Peyer's patch (tissue), 4 donors: ENCODE measurements around the gene CNR2. TPM values are rescaled to one million over a fixed set of nuclear protein-coding genes. Genes with fewer than 3 reads are reported as not detected.

ENCODE experiments used
- DNase-seq, 3 donors: peaks; one replicate each; pipeline ENCODE4 v3.0.0-alpha.2; 2017 to 2019
- H3K27ac ChIP-seq, 4 donors: fragments of 200-600 bp; sonication (generic); one replicate each; pipeline ENCODE4 v1.5.1; 2016 to 2019
- H3K27me3 ChIP-seq, 2 donors: fragments of 200-600 bp; sonication (generic); one replicate each; pipeline ENCODE4 v1.5.1; 2019
- H3K36me3 ChIP-seq, 3 donors: fragments of 200-600 bp; sonication (generic); one replicate each; pipeline ENCODE4 v1.5.1; 2016 to 2019
- H3K4me1 ChIP-seq, 4 donors: fragments of 200-600 bp; sonication (generic); one replicate each; pipeline ENCODE4 v1.5.1; 2016 to 2019
- H3K4me3 ChIP-seq, 4 donors: fragments of 200-600 bp; sonication (generic); 1 replicate in 3 of 4; 2 replicates in 1 of 4; pipeline ENCODE4 v1.5.1; 2016 to 2019; ENCODE audit warnings: mild to moderate bottlenecking in 1 of 4
- H3K9me3 ChIP-seq, 4 donors: fragments of 200-600 bp; sonication (generic); one replicate each; pipeline ENCODE4 v1.5.1; 2016 to 2019; ENCODE audit warnings: mild to moderate bottlenecking in 1 of 4
- POLR2A ChIP-seq, 2 donors: fragments of 450-650 bp; IDR thresholded peaks; one replicate each; pipeline ENCODE4 v1.5.1; 2017; ENCODE audit warnings: antibody characterized with exemption in 2 of 2, mild to moderate bottlenecking in 2 of 2, moderate library complexity in 2 of 2
- total RNA-seq, 4 donors: library from RNA; depleted of rRNA; stranded (reverse); fragments of >200 nt; gene quantifications; one replicate each; pipeline ENCODE4 v1.1.0, GENCODE V29; 2016
- TF ChIP-seq, protein P1 (sequence below), 6 experiments: fragments of 450-650 bp in 4 of 6; fragments of 200-600 bp in 2 of 6; sonication (generic) in 1 of 6; IDR thresholded peaks; one replicate each; pipeline ENCODE4 v1.5.1; 2017 to 2019; ENCODE audit warnings: antibody characterized with exemption in 6 of 6, mild to moderate bottlenecking in 3 of 6, moderate library complexity in 1 of 6

The CNR2 gene
- total RNA-seq, 4 donors from 2014 or later = 0.54 to 13.2 (median 0.66) TPM; not detected in 1

DNA sequence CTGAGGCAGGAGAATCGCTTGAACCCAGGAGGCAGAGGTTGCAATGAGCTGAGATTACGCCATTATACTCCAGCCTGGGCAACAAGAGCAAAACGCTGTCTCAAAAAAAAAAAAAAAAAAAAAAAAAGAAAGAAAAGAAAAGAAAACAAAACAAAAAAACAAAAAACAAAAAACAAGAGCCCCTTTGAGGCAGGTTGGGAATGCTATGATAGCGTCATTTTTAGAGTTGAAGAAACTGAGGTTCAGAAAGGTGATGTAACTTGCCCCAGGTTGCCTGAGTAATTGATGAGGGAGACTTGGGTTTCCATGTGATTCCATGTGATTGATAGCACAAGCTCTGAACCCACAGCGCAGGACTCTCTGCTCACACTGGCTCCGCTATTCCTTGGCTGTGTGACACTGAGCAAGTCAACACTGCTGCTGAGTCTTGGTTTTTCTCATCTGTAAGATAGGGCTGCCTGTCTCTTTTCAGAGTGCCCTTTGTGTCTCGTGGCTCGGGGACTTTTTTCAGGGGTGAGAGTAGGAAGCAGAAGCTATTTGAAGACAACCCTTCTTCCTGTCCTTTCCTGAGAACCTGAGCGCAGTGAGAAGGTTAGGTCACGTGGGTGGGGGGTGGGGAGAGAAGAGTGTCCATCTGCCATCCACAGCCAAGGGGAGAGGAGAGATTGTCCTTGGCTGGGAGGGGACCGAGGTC, 2.5 kb downstream of the CNR2 start:
- peaks cover 0 to 18% (median 3%) of the 10 kb centered on the region in 4 donors for H3K4me1 ChIP-seq
- TF ChIP-seq, protein P1, sequence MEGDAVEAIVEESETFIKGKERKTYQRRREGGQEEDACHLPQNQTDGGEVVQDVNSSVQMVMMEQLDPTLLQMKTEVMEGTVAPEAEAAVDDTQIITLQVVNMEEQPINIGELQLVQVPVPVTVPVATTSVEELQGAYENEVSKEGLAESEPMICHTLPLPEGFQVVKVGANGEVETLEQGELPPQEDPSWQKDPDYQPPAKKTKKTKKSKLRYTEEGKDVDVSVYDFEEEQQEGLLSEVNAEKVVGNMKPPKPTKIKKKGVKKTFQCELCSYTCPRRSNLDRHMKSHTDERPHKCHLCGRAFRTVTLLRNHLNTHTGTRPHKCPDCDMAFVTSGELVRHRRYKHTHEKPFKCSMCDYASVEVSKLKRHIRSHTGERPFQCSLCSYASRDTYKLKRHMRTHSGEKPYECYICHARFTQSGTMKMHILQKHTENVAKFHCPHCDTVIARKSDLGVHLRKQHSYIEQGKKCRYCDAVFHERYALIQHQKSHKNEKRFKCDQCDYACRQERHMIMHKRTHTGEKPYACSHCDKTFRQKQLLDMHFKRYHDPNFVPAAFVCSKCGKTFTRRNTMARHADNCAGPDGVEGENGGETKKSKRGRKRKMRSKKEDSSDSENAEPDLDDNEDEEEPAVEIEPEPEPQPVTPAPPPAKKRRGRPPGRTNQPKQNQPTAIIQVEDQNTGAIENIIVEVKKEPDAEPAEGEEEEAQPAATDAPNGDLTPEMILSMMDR (IDR thresholded peaks at IDR 0.05) = no peak
- no peak for TF ChIP-seq POLR2A (IDR thresholded peaks at IDR 0.05)
- no peaks in the 10 kb centered on the region for H3K9me3 ChIP-seq
- peak overlapping the region in 2 of 4 donors; percentile 71 to 83 for H3K27ac ChIP-seq
- DNase-seq = peak in 2 of 3 donors; percentile 63 to 66
- no peaks in the 10 kb centered on the region for H3K27me3 ChIP-seq
- H3K36me3 ChIP-seq = no peaks in the 10 kb centered on the region
- peak overlapping the region in 1 of 4 donors; percentile 30 for H3K4me3 ChIP-seq

DNA sequence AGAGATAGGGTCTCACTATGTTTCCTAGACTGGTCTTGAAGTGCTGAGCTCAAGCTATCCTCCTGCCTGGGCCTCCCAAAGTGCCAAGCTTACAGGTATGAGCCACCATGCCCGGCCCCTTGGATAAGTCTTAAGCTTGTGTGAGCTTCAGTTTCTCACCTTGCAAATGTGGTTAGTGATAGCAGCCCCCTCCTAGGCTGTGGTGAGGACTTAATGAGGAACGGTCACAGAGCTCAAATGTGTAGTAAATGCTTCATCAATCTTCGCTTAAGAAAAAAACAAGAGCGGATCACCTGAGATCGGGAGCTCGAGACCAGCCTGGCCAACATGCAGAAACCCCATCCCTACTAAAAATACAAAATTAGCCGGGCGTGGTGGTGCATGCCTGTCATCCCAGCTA, 3.0 kb downstream of the CNR2 start:
- no peak for TF ChIP-seq POLR2A (IDR thresholded peaks at IDR 0.05)
- TF ChIP-seq, protein P1 (IDR thresholded peaks at IDR 0.05) = no peak
- Histone ChIP-seq H3K9me3 (no peaks in the 10 kb centered on the region), H3K27ac (peak overlapping the region in 2 of 4 donors; percentile 71 to 83), H3K4me1 (peaks cover 0 to 17% (median 3%) of the 10 kb centered on the region in 4 donors), H3K27me3 (no peaks in the 10 kb centered on the region), H3K36me3 (no peaks in the 10 kb centered on the region), H3K4me3 (peak overlapping the region in 1 of 4 donors; percentile 30)
- peak in 2 of 3 donors; percentile 62 to 70 for DNase-seq

DNA sequence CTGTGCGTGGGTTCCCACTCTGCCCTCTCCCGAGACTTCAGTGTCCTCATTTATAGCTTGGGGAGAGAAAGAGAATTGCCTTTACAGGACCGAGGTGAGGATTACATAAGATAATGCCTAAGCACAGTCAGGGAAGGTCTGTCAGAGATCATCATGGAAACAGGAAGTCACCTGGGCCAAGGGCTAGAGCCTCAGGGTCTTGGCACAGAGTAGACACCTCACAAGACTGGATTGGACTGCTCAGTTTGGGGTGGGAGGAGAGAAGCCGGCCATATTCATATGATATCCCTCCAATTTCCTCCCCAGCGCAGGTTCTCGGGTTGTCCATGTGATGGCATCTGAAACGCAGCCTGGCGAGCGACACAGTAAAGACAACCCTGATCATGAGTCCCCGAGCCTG, 3.8 kb downstream of the CNR2 start:
- no peaks in the 10 kb centered on the region for H3K27me3 ChIP-seq
- peaks cover 0 to 14% (median 3%) of the 10 kb centered on the region in 4 donors for H3K4me1 ChIP-seq
- peak overlapping the region in 1 of 4 donors; percentile 10 for H3K4me3 ChIP-seq
- DNase-seq = peak in 2 of 3 donors; percentile 58 to 65
- TF ChIP-seq POLR2A (IDR thresholded peaks at IDR 0.05) = no peak
- TF ChIP-seq, protein P1 (IDR thresholded peaks at IDR 0.05) = no peak
- no peaks in the 10 kb centered on the region for H3K36me3 ChIP-seq
- H3K9me3 ChIP-seq = no peaks in the 10 kb centered on the region
- peak overlapping the region in 2 of 4 donors; percentile 71 to 83 for H3K27ac ChIP-seq

DNA sequence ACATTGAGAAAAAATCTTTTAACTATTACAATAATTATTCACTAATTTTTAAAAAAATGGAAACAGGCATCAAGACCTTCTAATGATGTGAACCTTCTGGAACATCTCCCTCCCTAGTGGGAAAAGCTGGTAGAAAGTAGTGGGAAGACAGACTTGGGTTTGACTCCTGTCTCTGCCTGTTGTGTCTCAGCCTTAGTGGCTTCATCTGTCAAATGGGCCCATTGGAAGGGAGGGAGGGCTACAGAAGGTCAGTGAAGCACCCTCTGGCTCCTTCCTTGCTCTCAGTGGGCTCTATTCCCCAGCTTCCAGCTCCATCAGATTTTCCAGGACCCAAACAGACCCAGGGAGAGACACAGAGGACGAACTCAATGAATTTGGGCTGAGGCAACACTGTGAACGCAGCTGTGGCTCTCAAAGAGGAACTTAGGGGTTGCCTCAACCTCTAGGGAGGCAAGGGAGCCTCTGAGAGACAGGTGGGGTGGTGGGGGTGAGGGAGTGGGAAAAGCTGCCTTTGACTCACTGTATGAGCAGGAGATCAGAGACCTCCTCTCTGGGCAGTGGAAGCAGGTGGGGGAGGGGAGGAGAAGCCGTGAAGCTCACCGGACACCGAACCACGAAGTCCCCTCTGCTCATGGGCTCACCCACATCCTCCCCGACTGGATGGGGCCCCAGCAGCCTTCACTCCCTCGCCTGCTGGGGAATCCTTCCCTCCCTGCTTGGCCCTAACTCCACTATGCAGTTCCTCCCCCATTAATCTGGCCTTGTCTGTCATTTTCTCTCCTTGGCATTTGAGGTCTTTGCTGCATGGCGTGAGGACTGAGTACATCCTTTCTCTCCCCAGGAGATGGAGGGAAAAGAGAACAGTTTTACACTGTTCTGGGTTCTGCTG, 4.5 kb downstream of the CNR2 start:
- Histone ChIP-seq H3K4me3 (peak overlapping the region in 1 of 4 donors; percentile 10), H3K27me3 (peaks cover 0 to 2% of the 10 kb centered on the region in 2 donors), H3K27ac (peak overlapping the region in 2 of 4 donors; percentile 71 to 83), H3K4me1 (peaks cover 0 to 7% (median 3%) of the 10 kb centered on the region in 4 donors), H3K36me3 (no peaks in the 10 kb centered on the region), H3K9me3 (no peaks in the 10 kb centered on the region)
- DNase-seq = peak in 2 of 3 donors; percentile 83 to 87
- no peak for TF ChIP-seq POLR2A (IDR thresholded peaks at IDR 0.05)
- TF ChIP-seq, protein P1 (IDR thresholded peaks at IDR 0.05) = no peak

DNA sequence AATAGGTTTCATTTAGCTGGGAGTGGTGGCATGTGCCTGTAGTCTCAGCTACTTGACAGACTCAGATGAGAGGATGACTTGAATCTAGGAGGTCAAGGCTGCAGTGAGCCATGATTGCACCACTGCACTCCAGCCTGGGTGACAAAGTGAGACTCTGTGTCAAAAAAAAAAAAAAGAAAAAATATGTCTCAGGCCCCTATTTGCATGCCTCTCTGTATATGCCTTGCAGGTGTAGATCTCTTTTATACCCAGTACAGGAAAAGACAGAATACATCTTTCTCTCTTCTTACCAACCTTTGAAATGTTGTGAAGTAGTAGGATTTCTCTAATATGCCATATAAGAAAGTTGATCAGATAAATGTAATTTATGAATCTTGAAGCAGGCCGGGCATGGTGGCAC, 6.4 kb downstream of the CNR2 start:
- TF ChIP-seq, protein P1 (IDR thresholded peaks at IDR 0.05) = no peak
- no peak for TF ChIP-seq POLR2A (IDR thresholded peaks at IDR 0.05)
- DNase-seq = no peak
- no peaks in the 10 kb centered on the region for H3K9me3 ChIP-seq
- H3K4me3 ChIP-seq = no peak overlapping the region
- peaks cover 0 to 3% (median 0%) of the 10 kb centered on the region in 4 donors for H3K4me1 ChIP-seq
- H3K36me3 ChIP-seq = no peaks in the 10 kb centered on the region
- peaks cover 0 to 7% of the 10 kb centered on the region in 2 donors for H3K27me3 ChIP-seq
- H3K27ac ChIP-seq = peak overlapping the region in 1 of 4 donors; percentile 83
